OCI-LY3 (cell line): ENCODE results near the gene LMTK2.

ENCODE experiments used
- CTCF ChIP-seq: fragments of 200-600, 300-600 bp; sonication (generic); IDR thresholded peaks from 2 replicates; pipeline ENCODE4 v1.5.1; 2014; ENCODE audit warnings: antibody characterized with exemption, low read length, low read depth
- EZH2phosphoT487 ChIP-seq: fragments of 200-600 bp; shearing (Covaris generic); IDR thresholded peaks from 2 replicates; pipeline ENCODE4 v1.6.1; 2018; ENCODE audit warnings: antibody characterized with exemption, mixed run types, low read depth

GRCh38 chr7:98213888-98214810 lies 107.5 kb downstream of the LMTK2 start:
- TF ChIP-seq CTCF (no peak), EZH2phosphoT487 (no peak)
